ENCODE results near the gene BCL2L12.
"Not testable (repeated sequence)": the region's sequence is repeated elsewhere in the genome, so short reads cannot be mapped to it uniquely, and the experiment has no call there.

Gene BCL2L12

GRCh38 chr19:49712397-49712859 lies 46.7 kb downstream of the BCL2L12 start:
- DNase-seq (ENCODE audit: low read depth in 2 of 2) = no peak

GRCh38 chr19:49713236-49713845 lies 47.6 kb downstream of the BCL2L12 start:
- no peak for DNase-seq (ENCODE audit: low read depth in 2 of 2)

- DNase-seq (ENCODE audit: low read depth in 2 of 2) = no peak
Observed at GRCh38 chr19:49716154-49716553, 50.4 kb downstream of the BCL2L12 start.

- no peak for DNase-seq (ENCODE audit: low read depth in 2 of 2)
Observed at GRCh38 chr19:49718511-49718910, 52.8 kb downstream of the BCL2L12 start.

- no peak for DNase-seq (ENCODE audit: low read depth in 2 of 2)
Observed at GRCh38 chr19:49718991-49719390, 53.3 kb downstream of the BCL2L12 start.

GRCh38 chr19:49719420-49719819 lies 53.7 kb downstream of the BCL2L12 start:
- DNase-seq (ENCODE audit: low read depth in 2 of 2) = not testable (repeated sequence)
